ENCODE measurements around the gene CXCR2. TPM values are rescaled to one million over a fixed set of nuclear protein-coding genes. Genes with fewer than 3 reads are reported as not detected.

The CXCR2 gene
- total RNA-seq, 2 donors from 2014 or later = not detected

DNA sequence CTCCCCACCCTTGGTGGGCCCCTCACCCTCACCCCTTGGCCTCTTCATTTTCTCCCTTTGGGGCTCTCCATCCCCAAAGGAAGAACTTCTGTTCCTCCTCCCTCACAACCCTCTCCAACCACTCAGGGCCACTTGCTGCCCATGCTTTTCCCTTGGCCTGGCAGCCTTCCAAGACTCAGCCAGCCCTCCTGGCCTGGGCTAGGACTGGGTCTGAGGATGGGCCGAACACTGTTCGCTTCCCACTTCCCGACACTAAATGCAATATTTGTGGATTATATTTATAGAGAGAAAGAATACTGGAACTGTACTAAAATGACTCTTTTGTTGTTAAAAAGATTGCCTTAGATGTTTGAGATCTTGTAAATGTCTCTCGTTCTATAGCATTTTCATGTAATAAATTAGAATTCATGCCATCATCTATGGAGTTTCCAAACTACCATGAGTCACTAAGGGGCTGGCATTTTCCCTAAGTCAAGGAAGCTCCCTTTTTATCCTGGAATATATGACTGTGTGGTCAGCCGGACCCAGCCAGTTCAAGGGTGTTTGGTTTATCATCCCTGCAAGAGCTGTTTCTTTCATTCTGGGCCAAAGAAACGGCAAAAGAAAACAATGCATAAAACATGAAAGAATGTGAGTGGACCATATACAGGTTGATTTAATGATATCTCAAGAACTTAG is 3.8 kb downstream of the CXCR2 start:
- Histone ChIP-seq H3K4me3 (no peak overlapping the region), H3K4me1 (no peaks in the 10 kb centered on the region), H3K36me3 (replicated peaks in 1 of 2; ENCODE audit: insufficient read depth in 1 of 2, low read depth in 2 of 2) (no peaks in the 10 kb centered on the region), H3K27ac (no peak overlapping the region), H3K27me3 (no peaks in the 10 kb centered on the region), H3K9me3 (no peaks in the 10 kb centered on the region)
- WGBS, 2 donors = 83 to 88% methylated on average over 6 of the region's 6 CpGs
- ATAC-seq (no peak), DNase-seq (no peak)
- TF ChIP-seq POLR2A (IDR thresholded peaks at IDR 0.05) = no peak
- TF ChIP-seq, protein P1, sequence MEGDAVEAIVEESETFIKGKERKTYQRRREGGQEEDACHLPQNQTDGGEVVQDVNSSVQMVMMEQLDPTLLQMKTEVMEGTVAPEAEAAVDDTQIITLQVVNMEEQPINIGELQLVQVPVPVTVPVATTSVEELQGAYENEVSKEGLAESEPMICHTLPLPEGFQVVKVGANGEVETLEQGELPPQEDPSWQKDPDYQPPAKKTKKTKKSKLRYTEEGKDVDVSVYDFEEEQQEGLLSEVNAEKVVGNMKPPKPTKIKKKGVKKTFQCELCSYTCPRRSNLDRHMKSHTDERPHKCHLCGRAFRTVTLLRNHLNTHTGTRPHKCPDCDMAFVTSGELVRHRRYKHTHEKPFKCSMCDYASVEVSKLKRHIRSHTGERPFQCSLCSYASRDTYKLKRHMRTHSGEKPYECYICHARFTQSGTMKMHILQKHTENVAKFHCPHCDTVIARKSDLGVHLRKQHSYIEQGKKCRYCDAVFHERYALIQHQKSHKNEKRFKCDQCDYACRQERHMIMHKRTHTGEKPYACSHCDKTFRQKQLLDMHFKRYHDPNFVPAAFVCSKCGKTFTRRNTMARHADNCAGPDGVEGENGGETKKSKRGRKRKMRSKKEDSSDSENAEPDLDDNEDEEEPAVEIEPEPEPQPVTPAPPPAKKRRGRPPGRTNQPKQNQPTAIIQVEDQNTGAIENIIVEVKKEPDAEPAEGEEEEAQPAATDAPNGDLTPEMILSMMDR (IDR thresholded peaks at IDR 0.05) = no peak
- intact Hi-C loops (cut with DNase I) = no loop called here

DNA sequence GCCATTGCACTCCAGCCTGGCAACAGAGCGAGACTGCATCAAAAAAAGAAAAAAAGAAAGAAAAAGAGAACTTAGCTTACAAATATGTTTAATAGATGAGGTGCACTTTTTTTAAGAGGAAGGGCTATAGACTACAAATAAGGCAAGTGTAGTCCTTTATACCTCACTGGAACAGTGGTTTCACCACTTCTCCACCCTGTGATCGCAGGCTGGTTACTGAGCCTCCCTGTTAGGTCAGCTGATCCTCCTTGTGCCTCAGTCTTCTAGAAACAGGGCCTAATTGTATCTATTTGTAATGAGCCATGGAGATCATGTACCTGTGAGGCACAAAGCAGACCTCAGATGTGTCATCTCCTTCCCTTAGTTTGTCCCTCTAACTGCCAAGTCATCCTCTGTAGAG is 4.5 kb downstream of the CXCR2 start:
- Histone ChIP-seq H3K4me1 (no peaks in the 10 kb centered on the region), H3K4me3 (no peak overlapping the region), H3K9me3 (no peaks in the 10 kb centered on the region), H3K27ac (no peak overlapping the region), H3K27me3 (no peaks in the 10 kb centered on the region), H3K36me3 (replicated peaks in 1 of 2; ENCODE audit: insufficient read depth in 1 of 2, low read depth in 2 of 2) (no peaks in the 10 kb centered on the region)
- 80 to 87% methylated on average over 2 of the region's 2 CpGs for WGBS, 2 donors
- DNase-seq = no peak
- no peak for TF ChIP-seq POLR2A (IDR thresholded peaks at IDR 0.05)
- TF ChIP-seq, protein P1 (IDR thresholded peaks at IDR 0.05) = no peak
- intact Hi-C loops (cut with DNase I) = no loop called here
- ATAC-seq = no peak

DNA sequence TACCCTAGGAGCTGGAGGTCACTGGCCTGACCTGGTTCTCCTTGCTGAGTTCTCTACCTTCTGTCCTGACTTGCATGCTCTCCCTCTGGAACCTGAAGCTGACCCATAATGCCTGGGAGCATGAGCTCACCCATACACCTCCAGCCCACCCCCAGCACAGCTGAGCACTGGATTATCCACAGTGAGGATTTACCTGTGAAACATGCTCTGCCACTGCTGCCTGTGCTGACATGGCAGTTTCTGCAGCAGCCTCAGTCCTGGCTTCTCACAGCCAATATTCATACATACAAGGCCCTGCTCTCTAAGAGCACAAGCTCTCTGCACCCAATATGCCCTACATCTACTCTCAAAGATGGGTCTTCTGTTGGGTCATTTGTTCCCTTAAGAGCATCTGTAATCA is 5.0 kb downstream of the CXCR2 start:
- intact Hi-C loops (cut with DNase I) = no loop called here
- H3K27me3 ChIP-seq = no peaks in the 10 kb centered on the region
- ATAC-seq (no peak), DNase-seq (no peak)
- no peaks in the 10 kb centered on the region for H3K36me3 ChIP-seq (replicated peaks in 1 of 2; ENCODE audit: insufficient read depth in 1 of 2, low read depth in 2 of 2)
- H3K4me3 ChIP-seq = no peak overlapping the region
- TF ChIP-seq, protein P1 (IDR thresholded peaks at IDR 0.05) = no peak
- no peak for TF ChIP-seq POLR2A (IDR thresholded peaks at IDR 0.05)
- no peaks in the 10 kb centered on the region for H3K4me1 ChIP-seq
- H3K27ac ChIP-seq = no peak overlapping the region
- no peaks in the 10 kb centered on the region for H3K9me3 ChIP-seq

- H3K4me3 ChIP-seq = no peak overlapping the region
Measured at GRCh38 chr2:218137514-218137913, 11.7 kb downstream of the CXCR2 start.

More at GRCh38 chr2:218137514-218137913, 11.7 kb downstream of the CXCR2 start:
- Histone ChIP-seq H3K4me1 (no peaks in the 10 kb centered on the region), H3K27me3 (no peaks in the 10 kb centered on the region), H3K27ac (no peak overlapping the region), H3K36me3 (replicated peaks in 1 of 2; ENCODE audit: insufficient read depth in 1 of 2, low read depth in 2 of 2) (no peaks in the 10 kb centered on the region), H3K9me3 (no peaks in the 10 kb centered on the region)
- WGBS, 2 donors = 35 to 57% methylated on average over 3 of the region's 3 CpGs
- ATAC-seq (no peak), DNase-seq (no peak)
- intact Hi-C loops (cut with DNase I) = no loop called here
- TF ChIP-seq, protein P1 (IDR thresholded peaks at IDR 0.05) = no peak
- TF ChIP-seq POLR2A (IDR thresholded peaks at IDR 0.05) = no peak

Data from body of pancreas (tissue), 4 donors.